HCT116 (cell line): ENCODE data around the gene SCGB3A1. TPM values are rescaled to one million over a fixed set of nuclear protein-coding genes. Genes with fewer than 3 reads are reported as not detected.

Source experiments
- ATAC-seq: fragments of 200-7000 bp; cut with Tn5 transposase; 2 replicates; pipeline ENCODE4 v1.9.1; 2020; ENCODE audit warnings: mild to moderate bottlenecking, moderate library complexity
- BruUV-seq: library from RNA; stranded (reverse); fragments of 400-500 nt; replicated peaks from 2 replicates; lab custom pipeline; 2021; lab: Mats Ljungman, UMichigan
- CTCF ChIA-PET: fragments of 300-600 bp; sonication (Branson Sonifier 250); formaldehyde crosslinking; loops from one replicate; lab custom pipeline; 2021; ENCODE audit warnings: antibody characterized with exemption; lab: Charles Lee
- POLR2A ChIA-PET: fragments of 300-600, 350-600 bp; sonication (Branson Sonifier 250); formaldehyde crosslinking; loops from one replicate; lab custom pipeline; 2021; ENCODE audit warnings: antibody characterized with exemption; lab: Charles Lee
- RAD21 ChIA-PET, 2 experiments: fragments of 300-600 bp; sonication (Branson Sonifier 250); formaldehyde crosslinking; loops; one replicate each; lab custom pipeline; 2023; ENCODE audit warnings: low total read pairs in 2 of 2; ENCODE audit not compliant: uncharacterized antibody in 2 of 2, unreplicated experiment in 2 of 2, low non-redundant PET in 1 of 2; lab: Charles Lee
- DNase-seq: peaks from one replicate; pipeline ENCODE4 v3.0.0-alpha.2; 2010; ENCODE audit warnings: low read depth, low spot score
- H2AFZ ChIP-seq: fragments of 200-600 bp; shearing (Covaris generic), sonication (generic); 2 replicates; pipeline ENCODE4 v1.6.1; 2017; ENCODE audit warnings: low read depth, mixed run types, mixed read lengths, antibody characterized with exemption, low read length; ENCODE audit not compliant: poor library complexity, severe bottlenecking
- H3K27ac ChIP-seq: 2 replicates; pipeline ENCODE4 v1.5.1; 2012; ENCODE audit warnings: low read depth, low read length
- H3K27me3 ChIP-seq: fragments of 200-600 bp; sonication (generic); 2 replicates; pipeline ENCODE4 v1.6.1; 2016; ENCODE audit warnings: mixed run types, low read length, mixed read lengths; ENCODE audit not compliant: insufficient read depth
- H3K36me3 ChIP-seq, 2 experiments: fragments of 200-500 bp in 1 of 2; fragments of 200-600 bp in 1 of 2; sonication (Bioruptor generic) in 1 of 2; sonication (generic) in 1 of 2; 2 replicates each; pipeline versions ENCODE4 v1.5.1 to v1.6.1; 2014 to 2016; ENCODE audit warnings: low read length in 2 of 2, inconsistent platforms in 1 of 2, mixed read lengths in 1 of 2, mixed run types in 1 of 2; ENCODE audit not compliant: insufficient read depth in 2 of 2, control insufficient read depth in 1 of 2
- H3K4me1 ChIP-seq, 2 experiments: fragments of 200-600 bp in 1 of 2; sonication (generic) in 1 of 2; 2 replicates each; pipeline versions ENCODE4 v1.5.1 to v1.6.1; 2012 to 2017; ENCODE audit warnings: low read length in 2 of 2, inconsistent platforms in 1 of 2, mild to moderate bottlenecking in 1 of 2, mixed read lengths in 1 of 2, mixed run types in 1 of 2, moderate library complexity in 1 of 2; ENCODE audit not compliant: insufficient read depth in 2 of 2, control insufficient read depth in 1 of 2
- H3K4me2 ChIP-seq: fragments of 200-600 bp; sonication (generic); 2 replicates; pipeline ENCODE4 v1.6.1; 2017; ENCODE audit warnings: mixed run types, low read length, mixed read lengths
- H3K4me3 ChIP-seq, 2 experiments: fragments of 200-600 bp in 1 of 2; sonication (generic) in 1 of 2; replicated peaks in 1 of 2; 2 replicates each; pipeline ENCODE4 v1.5.1; 2011 to 2016; ENCODE audit warnings: low read length in 2 of 2, control low read depth in 1 of 2, low read depth in 1 of 2, mild to moderate bottlenecking in 1 of 2, mixed read lengths in 1 of 2, mixed run types in 1 of 2
- H3K79me2 ChIP-seq: fragments of 200-600 bp; sonication (generic); 2 replicates; pipeline ENCODE4 v1.6.1; 2017; ENCODE audit warnings: mild to moderate bottlenecking, mixed run types, low read length, moderate library complexity, mixed read lengths; ENCODE audit not compliant: insufficient read depth
- H3K9ac ChIP-seq: fragments of 200-600 bp; sonication (generic); 2 replicates; pipeline ENCODE4 v1.6.1; 2016; ENCODE audit warnings: low read length, mixed read lengths
- H3K9me2 ChIP-seq: fragments of 200-600 bp; sonication (generic), shearing (Covaris generic); 2 replicates; pipeline ENCODE4 v1.6.1; 2017; ENCODE audit warnings: mixed run types, mild to moderate bottlenecking, moderate library complexity; ENCODE audit not compliant: insufficient read depth
- H3K9me3 ChIP-seq, 2 experiments: fragments of 200-500 bp in 1 of 2; fragments of 200-600 bp in 1 of 2; sonication (Bioruptor generic) in 1 of 2; sonication (generic) in 1 of 2; 2 replicates each; pipeline ENCODE4 v1.6.1; 2014 to 2017; ENCODE audit warnings: low read length in 2 of 2, mixed read lengths in 2 of 2, inconsistent platforms in 1 of 2, low read depth in 1 of 2, mild to moderate bottlenecking in 1 of 2, mixed run types in 1 of 2, moderate library complexity in 1 of 2; ENCODE audit not compliant: control insufficient read depth in 1 of 2, insufficient read depth in 1 of 2
- H4K20me1 ChIP-seq: fragments of 200-600 bp; sonication (generic), shearing (Covaris generic); 2 replicates; pipeline ENCODE4 v1.6.1; 2017; ENCODE audit warnings: mixed run types, mild to moderate bottlenecking, moderate library complexity; ENCODE audit not compliant: insufficient read depth
- CTCF ChIP-seq, 3 experiments: fragments of 200-600 bp in 1 of 3; sonication (generic) in 1 of 3; IDR thresholded peaks in 2 of 3; conservative IDR thresholded peaks in 1 of 3; 2 replicates each; pipeline ENCODE4 v1.5.1; 2012 to 2017; ENCODE audit warnings: low read depth in 2 of 3, low read length in 2 of 3, antibody characterized with exemption in 1 of 3, borderline replicate concordance in 1 of 3, control low read depth in 1 of 3, mild to moderate bottlenecking in 1 of 3, mixed read lengths in 1 of 3, mixed run types in 1 of 3, moderate library complexity in 1 of 3; ENCODE audit not compliant: insufficient read depth in 1 of 3
- ELF1 ChIP-seq: IDR thresholded peaks from 2 replicates; pipeline ENCODE4 v1.6.1; 2012; ENCODE audit warnings: low read depth, borderline replicate concordance
- EZH2 ChIP-seq: fragments of 200-600 bp; sonication (generic); IDR thresholded peaks from 2 replicates; pipeline ENCODE4 v1.6.1; 2017; ENCODE audit warnings: antibody characterized with exemption, mixed run types
- EZH2phosphoT487 ChIP-seq: fragments of 200-600 bp; IDR thresholded peaks from 2 replicates; pipeline ENCODE4 v1.6.1; 2018; ENCODE audit warnings: antibody characterized with exemption, borderline replicate concordance
- FOSL1 ChIP-seq: IDR thresholded peaks from 2 replicates; pipeline ENCODE4 v1.6.1; 2012; ENCODE audit warnings: low read depth
- MAX ChIP-seq: IDR thresholded peaks from 2 replicates; pipeline ENCODE4 v1.6.1; 2012
- RAD21 ChIP-seq: IDR thresholded peaks from 2 replicates; pipeline ENCODE4 v1.6.1; 2012; ENCODE audit warnings: low read depth, mild to moderate bottlenecking
- REST ChIP-seq: IDR thresholded peaks from 2 replicates; pipeline ENCODE4 v1.6.1; 2012; ENCODE audit warnings: low read depth
- SIN3A ChIP-seq: IDR thresholded peaks from 2 replicates; pipeline ENCODE4 v1.6.1; 2012; ENCODE audit warnings: low read depth
- SRF ChIP-seq: IDR thresholded peaks from 2 replicates; pipeline ENCODE4 v1.6.1; 2012; ENCODE audit warnings: low read depth
- YY1 ChIP-seq: IDR thresholded peaks from 2 replicates; pipeline ENCODE4 v1.6.1; 2011; ENCODE audit warnings: low read length, low read depth, moderate library complexity, mild to moderate bottlenecking; ENCODE audit not compliant: insufficient replicate concordance; ENCODE audit errors: extremely low read depth
- ZBTB33 ChIP-seq: IDR thresholded peaks from 2 replicates; pipeline ENCODE4 v1.6.1; 2011; ENCODE audit warnings: mild to moderate bottlenecking, low read length, moderate library complexity; ENCODE audit not compliant: insufficient replicate concordance; ENCODE audit errors: extremely low read depth
- ZFX ChIP-seq: fragments of 450-650 bp; IDR thresholded peaks from 2 replicates; pipeline ENCODE4 v1.6.1; 2017
- ZNF274 ChIP-seq: fragments of 200-500 bp; sonication (Bioruptor generic); IDR thresholded peaks from 2 replicates; pipeline ENCODE4 v1.6.1; 2014; ENCODE audit warnings: mild to moderate bottlenecking, low read depth, low read length, inconsistent platforms
- intact Hi-C: fragments of 100-400 bp; cut with micrococcal nuclease; formaldehyde crosslinking; loops from 2 replicates; pipeline ENCODE4 v1.10.0; 2022
- total RNA-seq: library from RNA; stranded (reverse); gene quantifications from one replicate; pipeline ENCODE4 v1.2.1, GENCODE V29; 2021; ENCODE audit not compliant: unreplicated experiment

Gene SCGB3A1
- total RNA-seq, 1 experiment from 2014 or later: not detected

GRCh38 chr5:180637962-180638680 is 46.8 kb upstream of the SCGB3A1 start:
- H2AFZ ChIP-seq: no peak overlapping the region
- no peak overlapping the region for H3K4me3 ChIP-seq
- no peaks in the 10 kb centered on the region for H3K9me3 ChIP-seq
- TF ChIP-seq SIN3A (no peak), YY1 (no peak), CTCF (IDR thresholded peaks at IDR 0.05 in 2 of 3, conservative IDR thresholded peaks at IDR 0.05 in 1 of 3; ENCODE audit: borderline replicate concordance in 1 of 3, insufficient read depth in 1 of 3, low read depth in 2 of 3, low read length in 2 of 3) (no peak), SRF (no peak), ZBTB33 (no peak), ZFX (no peak), RAD21 (no peak), EZH2 (no peak), REST (no peak), ZNF274 (no peak), FOSL1 (no peak), ELF1 (no peak), EZH2phosphoT487 (no peak), MAX (no peak)
- no peaks in the 10 kb centered on the region for H3K4me1 ChIP-seq
- no peaks in the 10 kb centered on the region for H3K27me3 ChIP-seq
- no peaks in the 10 kb centered on the region for H4K20me1 ChIP-seq
- no peak overlapping the region for H3K9ac ChIP-seq
- no peaks in the 10 kb centered on the region for H3K9me2 ChIP-seq
- ChIA-PET RAD21 (no interaction called here), POLR2A (no interaction called here), CTCF (interaction anchor here (0.6 kb wide), 1 partner anchor 623 kb away, joined by 3 read pairs; the partner anchor contains the start of gene TRIM52)
- H3K79me2 ChIP-seq: no peaks in the 10 kb centered on the region
- ATAC-seq (no peak), DNase-seq (no peak)
- intact Hi-C loops: no loop called here
- H3K4me2 ChIP-seq: no peak overlapping the region
- no peaks in the 10 kb centered on the region for H3K36me3 ChIP-seq
- no TSS peak for BruUV-seq
- H3K27ac ChIP-seq: no peak overlapping the region
